GM19025 (cell line): Measurements from ENCODE around the gene WDR38.

Source experiments
- ATAC-seq: cut with Tn5 transposase; IDR thresholded peaks from one replicate; pipeline ENCODE4 v1.9.1; 2021; ENCODE audit warnings: mild to moderate bottlenecking, low read depth, moderate library complexity; ENCODE audit not compliant: unreplicated experiment

WDR38 gene

GRCh38 chr9:124878518-124878917 is 25.3 kb downstream of the WDR38 start:
- no peak for ATAC-seq

DNA sequence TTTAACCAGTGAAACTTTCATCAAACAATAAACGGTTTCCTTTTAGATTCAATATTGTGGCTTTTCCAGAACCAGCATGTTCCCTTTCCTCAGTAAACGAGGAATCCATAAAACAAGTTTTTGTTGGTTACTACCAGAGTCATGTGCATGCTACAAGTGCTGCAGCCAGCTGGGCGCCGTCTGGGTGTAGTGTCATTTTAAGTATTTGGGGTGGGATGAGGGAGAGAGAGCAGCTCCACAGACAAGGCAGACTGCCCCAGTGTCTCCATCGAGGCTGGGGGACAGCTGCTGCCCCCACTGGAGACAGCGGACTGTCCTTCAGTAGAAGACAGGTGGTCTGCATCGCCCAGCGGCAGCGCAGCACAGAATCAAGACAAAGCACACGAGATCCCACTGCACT is 26.0 kb downstream of the WDR38 start:
- ATAC-seq: no peak

GRCh38 chr9:124880501-124880900 is 27.2 kb downstream of the WDR38 start:
- no peak for ATAC-seq

DNA sequence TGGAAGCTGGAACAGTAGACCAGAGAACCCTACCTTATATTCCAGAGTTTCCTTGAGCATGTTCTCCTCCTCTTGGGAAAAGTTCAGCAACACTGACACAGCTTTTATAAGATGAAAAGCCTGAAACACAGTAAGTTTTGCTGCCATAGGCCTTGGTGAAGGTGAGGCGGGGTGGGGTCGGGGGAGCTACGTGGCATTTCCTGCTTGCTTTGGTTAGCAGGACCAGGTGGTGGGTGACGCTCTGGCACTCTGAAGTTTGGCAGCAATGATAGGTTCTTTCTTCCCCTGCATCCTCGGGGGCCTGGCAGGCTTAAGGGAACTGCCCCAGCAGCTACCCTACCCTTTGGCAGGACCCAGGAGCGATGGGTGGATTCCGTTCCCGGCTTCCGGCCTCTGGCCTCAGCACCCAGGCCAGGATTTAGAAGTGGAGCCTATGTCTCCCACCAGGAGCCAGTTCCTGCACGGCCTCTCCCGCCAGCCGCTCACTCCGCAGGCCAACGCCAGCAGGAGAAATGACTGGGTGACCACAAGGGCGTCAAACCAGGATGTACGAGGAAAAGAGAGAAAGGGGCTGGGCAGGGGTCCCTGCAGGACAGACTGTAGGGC is 28.0 kb downstream of the WDR38 start:
- ATAC-seq: no peak

DNA sequence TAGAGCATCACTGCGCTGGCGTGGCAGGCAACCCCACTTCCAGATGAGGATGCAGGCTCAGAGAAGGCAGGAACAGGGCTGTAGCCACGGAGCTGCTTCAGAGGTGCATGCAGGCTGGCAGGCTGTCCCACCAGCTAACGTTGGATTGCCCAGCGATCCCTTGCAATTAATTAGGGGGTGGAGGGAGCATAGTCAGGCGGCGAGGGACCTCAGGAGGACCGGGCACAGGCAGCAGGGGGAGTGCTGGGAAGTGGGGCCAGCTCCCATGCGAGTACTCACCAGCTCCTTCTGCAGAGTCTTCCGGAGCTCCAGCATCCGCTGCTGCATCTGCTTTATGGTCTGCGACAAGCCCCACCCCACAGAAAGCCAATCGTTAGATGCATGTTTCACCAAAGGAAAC is 29.0 kb downstream of the WDR38 start:
- no peak for ATAC-seq

DNA sequence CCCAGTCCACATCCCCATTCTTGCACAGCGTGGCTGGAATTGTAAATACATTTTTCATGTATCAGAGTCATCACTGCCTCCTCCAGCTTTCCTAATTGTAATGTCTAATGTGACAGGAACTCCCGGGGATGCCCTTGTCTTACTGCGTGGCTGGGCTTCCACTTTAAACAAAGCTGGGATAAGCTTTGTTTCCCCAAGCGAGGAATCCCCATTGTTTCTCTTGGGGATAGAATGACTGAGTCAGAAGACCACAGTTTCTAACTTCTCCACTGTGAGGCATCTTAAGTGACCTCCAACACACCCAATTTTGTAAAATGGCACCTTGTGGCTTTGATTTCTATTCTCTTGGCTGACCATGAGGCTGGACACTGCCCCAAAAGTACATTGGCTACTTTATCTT is 31.1 kb downstream of the WDR38 start:
- no peak for ATAC-seq

DNA sequence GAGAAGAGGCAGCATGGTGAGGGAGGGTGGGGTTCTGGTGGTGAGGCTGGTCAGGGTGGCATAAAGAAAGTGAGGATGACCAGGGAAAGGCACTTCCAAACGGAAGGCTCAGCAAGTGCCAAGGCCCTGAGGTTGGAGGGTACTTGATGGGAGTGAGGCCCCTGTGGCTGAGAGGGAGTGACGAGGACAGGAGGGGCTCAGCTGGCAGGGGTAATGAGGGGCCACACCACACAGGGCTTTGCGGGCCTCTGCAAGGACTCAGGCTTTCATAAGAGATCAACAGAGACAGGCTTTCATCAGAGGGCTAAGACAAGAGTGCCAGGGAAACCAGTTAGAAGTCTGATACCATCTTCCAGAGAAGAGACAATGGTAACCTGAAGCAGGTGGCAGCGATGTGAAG is 32.3 kb downstream of the WDR38 start:
- no peak for ATAC-seq

GRCh38 chr9:124886461-124886860 is 33.2 kb downstream of the WDR38 start:
- no peak for ATAC-seq

GRCh38 chr9:124886866-124887492 is 33.7 kb downstream of the WDR38 start:
- ATAC-seq: no peak

- no peak for ATAC-seq
Observed at GRCh38 chr9:124887832-124888231, 34.6 kb downstream of the WDR38 start.

GRCh38 chr9:124889006-124889405 is 35.7 kb downstream of the WDR38 start:
- ATAC-seq: no peak

DNA sequence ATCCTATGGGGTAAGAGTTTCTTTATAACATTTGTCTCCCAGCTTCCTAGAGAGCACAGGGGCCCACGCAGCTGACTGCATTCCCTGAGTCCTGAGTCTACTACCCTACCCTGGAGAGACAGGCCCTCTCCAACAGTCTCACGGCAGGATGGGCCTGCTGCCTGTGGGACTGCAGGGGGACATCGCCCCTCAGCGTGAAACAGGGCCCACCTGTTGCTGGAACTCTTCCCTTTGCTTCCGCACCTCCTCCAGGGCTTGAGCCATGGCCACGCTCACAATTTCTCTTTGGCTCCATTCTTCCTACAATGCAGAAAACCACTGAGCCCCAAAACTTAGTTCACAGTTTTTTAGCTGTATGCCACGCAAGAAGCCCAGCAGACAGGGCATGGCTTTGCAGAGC is 36.9 kb downstream of the WDR38 start:
- ATAC-seq: no peak

- ATAC-seq: no peak
Observed at GRCh38 chr9:124894035-124894740, 40.9 kb downstream of the WDR38 start.

DNA sequence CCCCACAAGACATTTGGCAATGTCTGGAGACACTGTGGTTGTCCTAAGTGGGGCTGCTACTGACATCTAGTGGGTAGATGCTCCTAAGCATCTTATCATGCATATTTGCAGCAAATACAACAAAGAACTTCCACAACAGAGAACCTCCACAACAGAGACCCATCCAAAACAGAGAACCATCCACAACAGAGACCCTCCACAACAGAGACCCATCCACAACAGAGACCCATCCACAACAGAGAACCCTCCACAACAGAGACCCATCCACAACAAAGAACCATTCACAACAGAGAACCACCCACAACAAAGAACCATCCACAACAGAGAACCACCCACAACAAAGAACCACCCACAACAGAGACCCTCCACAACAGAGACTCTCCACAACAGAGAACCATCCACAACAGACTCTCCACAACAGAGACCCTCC is 41.5 kb downstream of the WDR38 start:
- no peak for ATAC-seq

GRCh38 chr9:124897570-124898460 is 44.6 kb downstream of the WDR38 start:
- ATAC-seq: no peak

DNA sequence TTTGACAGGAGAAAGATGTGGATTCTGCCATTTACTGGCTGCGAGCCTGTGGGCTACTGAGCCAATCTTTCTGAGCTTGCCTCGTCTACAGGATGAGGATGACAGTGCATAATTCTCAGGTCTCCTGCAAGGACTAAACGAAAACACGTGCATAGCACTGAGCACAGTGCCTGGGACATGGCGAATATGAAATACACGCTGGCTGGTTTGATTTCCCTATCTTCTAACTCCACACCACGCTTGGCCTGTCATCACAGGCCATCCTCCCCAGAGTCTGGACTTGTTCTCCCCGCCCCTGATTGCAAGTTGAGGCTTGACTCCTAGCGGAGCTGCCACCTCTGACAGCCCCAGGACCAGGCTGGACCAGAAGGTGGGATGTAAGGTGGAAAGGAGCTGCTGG is 46.6 kb downstream of the WDR38 start:
- no peak for ATAC-seq

- ATAC-seq: no peak
Observed at GRCh38 chr9:124906966-124907365, 53.7 kb downstream of the WDR38 start.
